ENCODE measurements around the gene ADCY9.

ADCY9 gene

DNA sequence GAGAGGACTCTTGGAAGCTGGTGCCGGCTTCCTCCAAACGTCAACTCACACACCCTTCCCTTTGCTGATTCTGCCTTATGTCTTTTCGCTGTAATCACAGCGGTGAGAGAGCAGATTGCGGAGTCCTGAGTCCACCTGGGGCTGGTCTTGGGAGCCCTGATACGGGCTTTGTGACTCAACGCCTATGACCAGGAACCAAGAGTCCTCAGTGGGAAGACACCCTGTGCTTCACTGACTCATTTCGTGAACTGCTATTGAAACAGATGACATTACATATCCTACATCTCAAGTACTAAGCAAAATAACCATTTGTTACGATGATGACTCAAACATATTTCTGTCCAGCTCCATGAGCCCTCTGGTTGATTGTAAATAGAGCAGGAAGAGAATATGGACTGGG lies 145.0 kb downstream of the ADCY9 start:
- peak; percentile 66 for DNase-seq (ENCODE audit: low spot score)
- TF ChIP-seq, protein P1, sequence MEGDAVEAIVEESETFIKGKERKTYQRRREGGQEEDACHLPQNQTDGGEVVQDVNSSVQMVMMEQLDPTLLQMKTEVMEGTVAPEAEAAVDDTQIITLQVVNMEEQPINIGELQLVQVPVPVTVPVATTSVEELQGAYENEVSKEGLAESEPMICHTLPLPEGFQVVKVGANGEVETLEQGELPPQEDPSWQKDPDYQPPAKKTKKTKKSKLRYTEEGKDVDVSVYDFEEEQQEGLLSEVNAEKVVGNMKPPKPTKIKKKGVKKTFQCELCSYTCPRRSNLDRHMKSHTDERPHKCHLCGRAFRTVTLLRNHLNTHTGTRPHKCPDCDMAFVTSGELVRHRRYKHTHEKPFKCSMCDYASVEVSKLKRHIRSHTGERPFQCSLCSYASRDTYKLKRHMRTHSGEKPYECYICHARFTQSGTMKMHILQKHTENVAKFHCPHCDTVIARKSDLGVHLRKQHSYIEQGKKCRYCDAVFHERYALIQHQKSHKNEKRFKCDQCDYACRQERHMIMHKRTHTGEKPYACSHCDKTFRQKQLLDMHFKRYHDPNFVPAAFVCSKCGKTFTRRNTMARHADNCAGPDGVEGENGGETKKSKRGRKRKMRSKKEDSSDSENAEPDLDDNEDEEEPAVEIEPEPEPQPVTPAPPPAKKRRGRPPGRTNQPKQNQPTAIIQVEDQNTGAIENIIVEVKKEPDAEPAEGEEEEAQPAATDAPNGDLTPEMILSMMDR (IDR thresholded peaks at IDR 0.05; ENCODE audit: extremely low read depth, missing control alignments): no peak

DNA sequence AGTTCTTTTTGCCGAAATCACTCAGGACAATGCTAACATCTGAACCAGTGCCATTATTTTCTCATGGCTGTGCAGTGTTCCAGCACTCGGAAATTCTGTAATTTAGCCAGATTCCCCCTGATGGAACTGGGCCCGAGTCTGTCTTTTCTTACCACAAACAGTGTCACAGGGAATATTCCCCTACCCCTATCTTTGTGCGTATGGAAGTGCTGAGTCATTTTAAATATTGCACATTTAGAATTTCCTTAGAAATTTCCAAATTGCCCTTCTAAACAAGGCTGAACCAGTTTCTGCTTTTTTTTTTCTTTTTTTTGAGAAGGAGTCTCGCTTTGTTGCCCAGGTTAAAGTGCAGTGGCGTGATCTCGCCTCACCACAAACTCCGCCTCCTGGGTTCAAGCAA lies 147.7 kb downstream of the ADCY9 start:
- no peak for DNase-seq (ENCODE audit: low spot score)
- TF ChIP-seq, protein P1 (IDR thresholded peaks at IDR 0.05; ENCODE audit: extremely low read depth, missing control alignments): no peak

DNA sequence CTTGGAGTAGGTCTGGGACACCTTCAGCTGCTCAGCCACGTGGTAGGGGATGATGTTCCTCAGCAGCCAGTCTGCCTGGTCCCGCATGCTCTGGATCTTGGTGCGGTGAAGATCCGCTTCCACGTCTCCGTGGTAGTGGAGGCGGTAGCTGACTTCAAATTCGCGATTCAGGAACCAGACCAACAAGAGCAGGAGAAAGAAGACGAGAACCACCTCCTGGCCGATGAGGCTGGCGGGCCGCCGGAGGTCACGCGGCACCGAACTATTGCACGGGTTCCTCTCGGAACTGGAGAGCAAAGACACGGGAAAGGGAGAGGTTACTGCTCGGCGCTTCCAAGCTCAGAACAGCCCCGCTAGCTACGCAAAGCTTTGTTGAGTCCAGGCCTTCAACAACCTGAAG lies 149.6 kb downstream of the ADCY9 start:
- DNase-seq (ENCODE audit: low spot score): no peak
- TF ChIP-seq, protein P1 (IDR thresholded peaks at IDR 0.05; ENCODE audit: extremely low read depth, missing control alignments): no peak

DNA sequence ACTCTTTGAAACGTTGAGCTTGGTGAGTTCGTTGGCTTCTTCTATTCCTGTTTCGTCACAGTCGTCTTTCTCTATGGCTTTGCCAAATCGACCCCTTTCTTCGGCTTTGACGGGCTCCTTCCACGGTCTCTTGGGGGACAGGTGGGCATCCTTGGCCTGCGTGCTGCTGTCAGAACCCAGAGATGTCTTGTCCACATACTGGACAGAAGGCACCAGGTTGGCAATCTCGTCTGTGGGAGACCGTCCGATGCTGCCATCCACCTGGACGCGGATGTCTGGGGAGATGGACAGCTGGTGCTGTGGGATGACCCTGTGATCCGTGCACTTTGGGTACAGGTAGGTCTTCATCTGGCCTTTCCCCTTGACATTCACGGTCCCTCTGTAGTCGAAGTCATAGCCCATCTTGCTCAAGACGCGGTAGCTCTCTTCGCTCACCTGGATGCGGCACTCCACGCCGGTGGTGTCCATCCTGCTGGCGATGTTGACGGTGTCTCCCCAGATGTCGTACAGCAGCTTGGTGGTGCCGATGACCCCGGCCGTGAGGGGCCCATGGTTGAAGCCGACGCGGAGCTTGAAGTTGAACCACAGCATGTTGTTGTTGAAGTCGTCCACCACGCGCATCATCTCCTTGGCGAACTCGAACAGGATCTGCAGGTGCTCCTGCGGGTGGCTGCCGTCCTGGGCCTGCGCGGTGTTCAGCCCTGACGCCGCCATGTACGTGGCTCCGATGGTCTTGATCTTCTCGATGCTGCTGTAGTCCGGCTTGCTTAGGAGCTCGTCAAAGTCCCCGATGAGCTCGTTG lies 150.3 kb downstream of the ADCY9 start:
- no peak for DNase-seq (ENCODE audit: low spot score)
- TF ChIP-seq, protein P1 (IDR thresholded peaks at IDR 0.05; ENCODE audit: extremely low read depth, missing control alignments): no peak

DNA sequence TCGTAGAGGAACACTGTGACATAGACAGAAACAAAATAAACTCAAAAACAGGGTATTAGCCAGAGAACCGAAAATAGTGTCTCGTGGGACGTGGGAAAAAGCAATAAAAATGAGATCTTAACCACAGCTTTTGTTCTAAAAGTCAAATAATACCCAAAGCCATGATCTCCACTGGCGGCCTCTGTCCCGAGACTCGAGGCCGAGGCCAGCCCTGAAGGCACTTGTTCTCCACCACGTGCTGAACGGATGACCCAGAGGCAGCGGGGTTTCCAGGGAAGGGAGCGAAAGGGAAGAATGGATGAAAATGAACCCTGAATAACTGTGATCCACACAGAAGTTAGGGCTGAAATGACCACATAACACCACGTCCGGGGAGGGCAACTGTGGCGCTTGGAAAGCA lies 150.9 kb downstream of the ADCY9 start:
- DNase-seq (ENCODE audit: low spot score): no peak
- TF ChIP-seq, protein P1 (IDR thresholded peaks at IDR 0.05; ENCODE audit: extremely low read depth, missing control alignments): no peak

DNA sequence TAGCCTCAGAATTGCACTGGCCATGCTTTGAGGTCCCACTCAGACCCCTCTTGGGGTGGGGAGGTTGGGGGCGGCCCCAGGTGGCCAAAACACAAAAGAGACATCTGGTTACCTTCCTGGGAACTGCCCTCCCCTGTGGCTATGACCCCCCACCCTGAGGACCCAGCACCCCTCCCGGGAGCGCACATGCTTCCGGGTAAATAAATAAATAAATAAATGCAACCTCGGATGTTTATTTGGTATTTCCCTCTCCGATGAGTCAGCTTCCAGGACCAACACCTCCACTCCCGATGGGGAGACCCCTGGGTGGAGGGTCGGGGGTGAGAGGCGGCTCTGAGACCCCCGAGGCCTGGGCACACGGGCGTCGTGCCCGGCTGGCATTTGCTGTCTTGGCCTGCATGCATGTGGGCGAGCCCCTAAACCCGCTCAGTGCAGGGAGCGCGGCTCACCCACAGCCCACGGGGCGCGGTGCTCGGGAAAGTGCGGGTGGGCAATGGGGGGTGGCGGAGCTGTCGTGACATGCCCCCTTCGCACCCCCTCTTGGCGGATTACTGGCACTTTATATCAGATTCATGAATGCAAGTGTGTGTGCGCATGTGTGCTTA lies 151.5 kb downstream of the ADCY9 start:
- no peak for DNase-seq (ENCODE audit: low spot score)
- TF ChIP-seq, protein P1 (IDR thresholded peaks at IDR 0.05; ENCODE audit: extremely low read depth, missing control alignments): no peak

DNA sequence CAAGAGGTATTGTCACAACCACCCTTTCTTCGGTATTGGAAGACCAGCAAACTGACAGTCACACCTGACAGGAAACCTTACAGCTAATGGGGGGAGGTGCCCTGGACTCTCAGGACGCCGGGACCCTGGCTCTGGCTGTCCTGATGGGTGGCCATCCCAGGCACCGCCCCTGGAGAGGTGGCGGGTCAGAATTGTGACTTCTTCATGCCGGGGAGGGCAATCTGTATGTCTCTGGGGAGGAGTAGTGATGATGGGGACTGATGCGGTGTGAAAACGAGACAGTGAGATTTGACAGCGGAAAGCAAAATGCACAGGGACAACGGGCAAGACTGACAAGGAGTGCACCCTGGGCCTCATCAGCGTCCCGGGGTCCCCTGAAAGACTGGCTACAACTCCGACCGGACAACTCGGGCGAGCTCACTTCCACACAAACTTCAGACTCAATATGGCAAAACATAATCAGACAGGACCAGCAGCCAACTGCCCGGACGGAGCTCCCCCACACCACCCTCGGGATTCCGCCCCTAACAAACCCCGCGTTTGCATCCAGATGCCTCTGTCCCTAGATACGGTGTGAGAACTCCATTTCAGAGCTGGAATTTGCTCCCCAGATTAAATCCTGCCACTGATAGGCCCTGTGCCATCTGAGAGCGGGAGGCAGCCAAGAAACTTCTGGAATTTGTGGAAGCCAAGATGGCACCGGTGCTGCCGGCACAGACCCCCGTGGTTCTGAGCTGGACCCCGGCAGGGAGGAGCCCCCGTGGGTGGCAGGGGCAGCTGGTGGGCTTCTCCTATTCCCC lies 152.2 kb downstream of the ADCY9 start:
- no peak for DNase-seq (ENCODE audit: low spot score)
- TF ChIP-seq, protein P1 (IDR thresholded peaks at IDR 0.05; ENCODE audit: extremely low read depth, missing control alignments): no peak
